Measurements from ENCODE around the gene UBALD2. TPM values are rescaled to one million over a fixed set of nuclear protein-coding genes. Genes with fewer than 3 reads are reported as not detected.

The UBALD2 gene
- total and polyA plus RNA-seq, 2 of the 13 experiments (the other 11 are each of a cell fraction or from before 2014, with no cell fraction given) = 3.3 to 89.7 TPM

- no peak for TF ChIP-seq AHDC1 (CRISPR knock-in tag; IDR thresholded peaks at IDR 0.05; ENCODE audit: borderline replicate concordance)
- no peak for TF ChIP-seq ZFP90 (CRISPR knock-in tag; IDR thresholded peaks at IDR 0.05; ENCODE audit: borderline replicate concordance)
- peak; percentile 65; the same call in 1 of the 2 replicates for TF ChIP-seq MAX (IDR thresholded peaks at IDR 0.05)
- TF ChIP-seq ZNF124 (CRISPR knock-in tag; IDR thresholded peaks at IDR 0.05) = no peak
- no peak for TF ChIP-seq KAT7 (CRISPR knock-in tag; IDR thresholded peaks at IDR 0.05; ENCODE audit: borderline replicate concordance)
Measured at GRCh38 chr17:76246080-76247066, 18.8 kb upstream of the UBALD2 start (continued).

Data from HepG2 (cell line).